ENCODE measurements around the gene FGF10. TPM values are rescaled to one million over a fixed set of nuclear protein-coding genes. Genes with fewer than 3 reads are reported as not detected.

Gene FGF10
- total and polyA plus RNA-seq, 2 donors from 2014 or later = 0.19 to 6.3 TPM

DNA sequence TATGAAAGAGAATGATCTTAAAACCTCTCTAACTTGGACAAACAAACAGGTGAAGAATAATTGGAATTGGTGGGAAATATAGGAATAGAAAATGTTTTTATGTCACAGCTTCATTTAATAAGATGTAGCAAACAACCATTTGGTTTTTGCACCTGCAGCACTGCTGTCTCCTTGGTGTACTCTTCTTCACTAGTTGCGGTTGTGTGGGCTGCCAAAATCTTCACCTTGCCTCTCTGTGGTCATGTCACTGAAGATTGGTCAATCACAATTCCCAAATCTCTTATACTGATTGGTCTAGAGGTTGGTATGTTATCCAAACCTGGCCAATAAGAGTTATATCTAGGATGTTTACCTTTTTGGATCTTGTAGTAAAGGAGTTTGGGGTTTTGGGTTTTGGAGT lies 88.7 kb downstream of the FGF10 start:
- intact Hi-C loops (cut with DNase I) = no loop called here
- no peaks in the 10 kb centered on the region for H3K27me3 ChIP-seq (ENCODE audit: control insufficient read depth, insufficient read depth, low read length)

DNA sequence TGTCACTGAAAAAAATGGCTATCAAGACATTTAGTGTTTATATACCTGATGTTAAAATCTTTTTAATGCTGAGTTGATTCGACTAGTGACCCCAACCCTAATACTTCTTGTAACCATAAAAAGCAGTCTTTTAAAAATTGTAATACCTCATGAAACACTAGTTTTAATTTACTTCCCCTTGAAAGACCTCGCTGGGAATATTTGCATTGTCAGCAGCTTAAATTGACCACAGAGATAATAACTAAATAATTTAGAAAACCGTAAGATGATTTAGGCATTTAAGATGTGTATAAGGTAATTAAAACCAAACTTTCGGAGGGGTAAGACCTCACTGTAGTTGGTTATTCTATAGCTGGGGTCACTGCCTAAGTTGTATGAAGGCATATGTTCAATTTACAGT lies 89.8 kb downstream of the FGF10 start:
- TF ChIP-seq, protein P1, sequence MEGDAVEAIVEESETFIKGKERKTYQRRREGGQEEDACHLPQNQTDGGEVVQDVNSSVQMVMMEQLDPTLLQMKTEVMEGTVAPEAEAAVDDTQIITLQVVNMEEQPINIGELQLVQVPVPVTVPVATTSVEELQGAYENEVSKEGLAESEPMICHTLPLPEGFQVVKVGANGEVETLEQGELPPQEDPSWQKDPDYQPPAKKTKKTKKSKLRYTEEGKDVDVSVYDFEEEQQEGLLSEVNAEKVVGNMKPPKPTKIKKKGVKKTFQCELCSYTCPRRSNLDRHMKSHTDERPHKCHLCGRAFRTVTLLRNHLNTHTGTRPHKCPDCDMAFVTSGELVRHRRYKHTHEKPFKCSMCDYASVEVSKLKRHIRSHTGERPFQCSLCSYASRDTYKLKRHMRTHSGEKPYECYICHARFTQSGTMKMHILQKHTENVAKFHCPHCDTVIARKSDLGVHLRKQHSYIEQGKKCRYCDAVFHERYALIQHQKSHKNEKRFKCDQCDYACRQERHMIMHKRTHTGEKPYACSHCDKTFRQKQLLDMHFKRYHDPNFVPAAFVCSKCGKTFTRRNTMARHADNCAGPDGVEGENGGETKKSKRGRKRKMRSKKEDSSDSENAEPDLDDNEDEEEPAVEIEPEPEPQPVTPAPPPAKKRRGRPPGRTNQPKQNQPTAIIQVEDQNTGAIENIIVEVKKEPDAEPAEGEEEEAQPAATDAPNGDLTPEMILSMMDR (IDR thresholded peaks at IDR 0.05; ENCODE audit: borderline replicate concordance, extremely low read depth, insufficient read depth) = no peak
- Histone ChIP-seq H3K27me3 (ENCODE audit: control insufficient read depth, insufficient read depth, low read length) (no peaks in the 10 kb centered on the region), H3K9me3 (ENCODE audit: control insufficient read depth in 2 of 3, insufficient read depth in 1 of 3, low read length in 3 of 3) (no peaks in the 10 kb centered on the region), H3K27ac (ENCODE audit: low read depth in 2 of 2, low read length in 2 of 2) (no peak overlapping the region), H3K4me1 (ENCODE audit: control insufficient read depth in 2 of 3, insufficient read depth in 2 of 3, low read depth in 1 of 3, low read length in 3 of 3) (no peaks in the 10 kb centered on the region), H3K36me3 (ENCODE audit: control insufficient read depth in 2 of 3, insufficient read depth in 3 of 3, low read length in 3 of 3) (no peaks in the 10 kb centered on the region), H3K4me3 (ENCODE audit: low read length in 3 of 3) (no peak overlapping the region), H3K9ac (ENCODE audit: low read length in 3 of 3) (no peak overlapping the region)
- intact Hi-C loops (cut with DNase I) = no loop called here
- FAIRE-seq (no peak), DNase-seq (no peak)

More for the DNA sequence above, 88.7 kb downstream of the FGF10 start:
- H3K9ac ChIP-seq (ENCODE audit: low read length in 3 of 3) = no peak overlapping the region
- FAIRE-seq (no peak), DNase-seq (no peak)
- H3K36me3 ChIP-seq (ENCODE audit: control insufficient read depth in 2 of 3, insufficient read depth in 3 of 3, low read length in 3 of 3) = no peaks in the 10 kb centered on the region
- TF ChIP-seq, protein P1 (IDR thresholded peaks at IDR 0.05; ENCODE audit: borderline replicate concordance, extremely low read depth, insufficient read depth) = no peak
- H3K9me3 ChIP-seq (ENCODE audit: control insufficient read depth in 2 of 3, insufficient read depth in 1 of 3, low read length in 3 of 3) = no peaks in the 10 kb centered on the region
- H3K4me3 ChIP-seq (ENCODE audit: low read length in 3 of 3) = no peak overlapping the region
- H3K4me1 ChIP-seq (ENCODE audit: control insufficient read depth in 2 of 3, insufficient read depth in 2 of 3, low read depth in 1 of 3, low read length in 3 of 3) = no peaks in the 10 kb centered on the region
- no peak overlapping the region for H3K27ac ChIP-seq (ENCODE audit: low read depth in 2 of 2, low read length in 2 of 2)

DNA sequence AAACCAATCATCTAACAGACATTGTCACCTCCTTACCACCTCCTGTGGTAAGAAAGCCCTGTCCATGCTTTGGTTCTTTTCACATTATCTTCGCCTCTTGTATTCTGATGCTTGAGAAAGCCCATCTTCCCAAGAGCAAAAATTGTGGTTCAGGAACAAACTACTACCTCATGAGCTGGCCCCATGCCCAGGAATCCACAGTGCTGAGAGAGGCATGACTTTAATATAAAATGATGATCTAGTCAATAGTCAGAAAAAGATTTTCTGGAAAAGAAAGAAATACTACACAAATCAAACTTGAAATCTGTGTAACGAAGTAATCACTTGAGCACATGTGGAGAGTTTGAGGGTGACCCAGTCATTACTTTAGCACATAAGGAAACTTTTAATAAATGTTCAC lies 94.7 kb downstream of the FGF10 start:
- Histone ChIP-seq H3K27ac (ENCODE audit: low read depth in 2 of 2, low read length in 2 of 2) (no peak overlapping the region), H3K9me3 (ENCODE audit: control insufficient read depth in 2 of 3, insufficient read depth in 1 of 3, low read length in 3 of 3) (peaks cover 0 to 6% (median 1%) of the 10 kb centered on the region in 3 donors), H3K36me3 (ENCODE audit: control insufficient read depth in 2 of 3, insufficient read depth in 3 of 3, low read length in 3 of 3) (no peaks in the 10 kb centered on the region), H3K27me3 (ENCODE audit: control insufficient read depth, insufficient read depth, low read length) (no peaks in the 10 kb centered on the region), H3K4me1 (ENCODE audit: control insufficient read depth in 2 of 3, insufficient read depth in 2 of 3, low read depth in 1 of 3, low read length in 3 of 3) (no peaks in the 10 kb centered on the region), H3K4me3 (ENCODE audit: low read length in 3 of 3) (no peak overlapping the region), H3K9ac (ENCODE audit: low read length in 3 of 3) (no peak overlapping the region)
- intact Hi-C loops (cut with DNase I) = no loop called here
- DNase-seq = peak in 1 of 5 donors; percentile 39
- no peak for FAIRE-seq
- TF ChIP-seq, protein P1 (IDR thresholded peaks at IDR 0.05; ENCODE audit: borderline replicate concordance, extremely low read depth, insufficient read depth) = no peak

DNA sequence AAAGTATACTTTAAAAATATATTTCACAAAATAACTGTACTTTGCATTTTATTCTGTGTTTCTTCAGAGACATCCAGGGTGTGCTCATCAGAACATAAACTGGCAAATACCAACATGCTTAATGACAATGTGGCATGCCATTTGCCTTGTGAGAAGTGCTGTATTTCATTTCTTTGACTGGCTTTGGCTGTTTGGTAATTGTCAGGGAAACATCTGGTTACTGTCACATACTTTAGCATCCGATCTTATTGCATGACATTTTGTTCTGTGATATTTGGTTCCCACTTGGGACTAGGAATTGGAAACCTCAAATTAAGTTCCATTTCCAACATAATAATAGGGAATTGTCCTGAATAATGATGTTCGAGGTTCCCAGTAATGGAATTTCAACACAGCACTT lies 96.5 kb downstream of the FGF10 start:
- Histone ChIP-seq H3K9me3 (ENCODE audit: control insufficient read depth in 2 of 3, insufficient read depth in 1 of 3, low read length in 3 of 3) (peaks cover 0 to 6% (median 4%) of the 10 kb centered on the region in 3 donors), H3K36me3 (ENCODE audit: control insufficient read depth in 2 of 3, insufficient read depth in 3 of 3, low read length in 3 of 3) (no peaks in the 10 kb centered on the region), H3K4me1 (ENCODE audit: control insufficient read depth in 2 of 3, insufficient read depth in 2 of 3, low read depth in 1 of 3, low read length in 3 of 3) (no peaks in the 10 kb centered on the region), H3K4me3 (ENCODE audit: low read length in 3 of 3) (no peak overlapping the region), H3K27me3 (ENCODE audit: control insufficient read depth, insufficient read depth, low read length) (no peaks in the 10 kb centered on the region), H3K27ac (ENCODE audit: low read depth in 2 of 2, low read length in 2 of 2) (no peak overlapping the region), H3K9ac (ENCODE audit: low read length in 3 of 3) (no peak overlapping the region)
- intact Hi-C loops (cut with DNase I) = no loop called here
- TF ChIP-seq, protein P1 (IDR thresholded peaks at IDR 0.05; ENCODE audit: borderline replicate concordance, extremely low read depth, insufficient read depth) = no peak
- DNase-seq = no peak
- FAIRE-seq = no peak
